MM.1S (cell line): Measurements from ENCODE around the gene SYPL2.
A peak's percentile ranks its signal among the peaks of the same experiment; 100 is the strongest.

ENCODE experiments used
- DNase-seq: peaks from one replicate; pipeline ENCODE4 v3.0.0-alpha.2; 2015
- H2AFZ ChIP-seq: fragments of 300-600 bp; sonication (generic); 2 replicates; pipeline ENCODE4 v1.6.0; 2016; ENCODE audit warnings: antibody characterized with exemption, low read length
- H3F3A ChIP-seq: fragments of 300-600 bp; sonication (generic); 2 replicates; pipeline ENCODE4 v1.6.1; 2016; ENCODE audit warnings: mild to moderate bottlenecking, antibody characterized with exemption, low read length, moderate library complexity, mixed read lengths; ENCODE audit not compliant: insufficient read depth
- H3K27ac ChIP-seq: fragments of 300-600 bp; sonication (generic); 2 replicates; pipeline ENCODE4 v1.5.1; 2016; ENCODE audit warnings: mild to moderate bottlenecking, low read length
- H3K27me3 ChIP-seq: fragments of 300-600 bp; sonication (generic); replicated peaks from 2 replicates; pipeline ENCODE4 v1.6.0; 2016; ENCODE audit warnings: low read length; ENCODE audit not compliant: insufficient read depth
- H3K36me3 ChIP-seq: fragments of 300-600 bp; sonication (generic); replicated peaks from 2 replicates; pipeline ENCODE4 v1.6.1; 2016; ENCODE audit warnings: mild to moderate bottlenecking, low read length, mixed read lengths; ENCODE audit not compliant: insufficient read depth
- H3K4me1 ChIP-seq: fragments of 300-600 bp; sonication (generic); 2 replicates; pipeline ENCODE4 v1.6.1; 2016; ENCODE audit warnings: low read length, mixed read lengths
- H3K4me2 ChIP-seq: fragments of 300-600 bp; sonication (generic); 2 replicates; pipeline ENCODE4 v1.6.0; 2016; ENCODE audit warnings: low read depth, low read length
- H3K4me3 ChIP-seq: fragments of 300-600 bp; sonication (generic); 2 replicates; pipeline ENCODE4 v1.5.1; 2016; ENCODE audit warnings: low read length, mixed read lengths
- H3K79me2 ChIP-seq: fragments of 300-600 bp; sonication (generic); 2 replicates; pipeline ENCODE4 v1.6.1; 2016; ENCODE audit warnings: mixed run types, low read length, mixed read lengths
- H3K9ac ChIP-seq: fragments of 300-600 bp; sonication (generic); 2 replicates; pipeline ENCODE4 v1.6.1; 2016; ENCODE audit warnings: low read length, mixed read lengths
- H3K9me2 ChIP-seq: fragments of 300-600 bp; sonication (generic); replicated peaks from 2 replicates; pipeline ENCODE4 v1.6.1; 2016; ENCODE audit warnings: mild to moderate bottlenecking, low read length, mixed read lengths; ENCODE audit not compliant: insufficient read depth
- H3K9me3 ChIP-seq: fragments of 300-600 bp; sonication (generic); replicated peaks from 2 replicates; pipeline ENCODE4 v1.6.1; 2016; ENCODE audit warnings: mild to moderate bottlenecking, low read length, mixed read lengths; ENCODE audit not compliant: insufficient read depth
- H4K20me1 ChIP-seq: fragments of 300-600 bp; sonication (generic); 2 replicates; pipeline ENCODE4 v1.6.1; 2016; ENCODE audit warnings: mild to moderate bottlenecking, low read length, moderate library complexity, mixed read lengths; ENCODE audit not compliant: insufficient read depth
- EZH2 ChIP-seq: fragments of 300-600 bp; sonication (generic); optimal IDR thresholded peaks from 2 replicates; pipeline ENCODE3; 2017; ENCODE audit warnings: low read depth, mild to moderate bottlenecking, antibody characterized with exemption, low read length, mixed read lengths
- EZH2phosphoT487 ChIP-seq: fragments of 300-600 bp; sonication (generic); IDR thresholded peaks from 2 replicates; pipeline ENCODE4 v1.6.1; 2018; ENCODE audit warnings: antibody characterized with exemption, low read length
- TF ChIP-seq, protein P1 (sequence below): fragments of 300-600 bp; sonication (generic); IDR thresholded peaks from 2 replicates; pipeline ENCODE4 v1.5.1; 2016; ENCODE audit warnings: antibody characterized with exemption, low read length, mixed read lengths

SYPL2 gene

DNA sequence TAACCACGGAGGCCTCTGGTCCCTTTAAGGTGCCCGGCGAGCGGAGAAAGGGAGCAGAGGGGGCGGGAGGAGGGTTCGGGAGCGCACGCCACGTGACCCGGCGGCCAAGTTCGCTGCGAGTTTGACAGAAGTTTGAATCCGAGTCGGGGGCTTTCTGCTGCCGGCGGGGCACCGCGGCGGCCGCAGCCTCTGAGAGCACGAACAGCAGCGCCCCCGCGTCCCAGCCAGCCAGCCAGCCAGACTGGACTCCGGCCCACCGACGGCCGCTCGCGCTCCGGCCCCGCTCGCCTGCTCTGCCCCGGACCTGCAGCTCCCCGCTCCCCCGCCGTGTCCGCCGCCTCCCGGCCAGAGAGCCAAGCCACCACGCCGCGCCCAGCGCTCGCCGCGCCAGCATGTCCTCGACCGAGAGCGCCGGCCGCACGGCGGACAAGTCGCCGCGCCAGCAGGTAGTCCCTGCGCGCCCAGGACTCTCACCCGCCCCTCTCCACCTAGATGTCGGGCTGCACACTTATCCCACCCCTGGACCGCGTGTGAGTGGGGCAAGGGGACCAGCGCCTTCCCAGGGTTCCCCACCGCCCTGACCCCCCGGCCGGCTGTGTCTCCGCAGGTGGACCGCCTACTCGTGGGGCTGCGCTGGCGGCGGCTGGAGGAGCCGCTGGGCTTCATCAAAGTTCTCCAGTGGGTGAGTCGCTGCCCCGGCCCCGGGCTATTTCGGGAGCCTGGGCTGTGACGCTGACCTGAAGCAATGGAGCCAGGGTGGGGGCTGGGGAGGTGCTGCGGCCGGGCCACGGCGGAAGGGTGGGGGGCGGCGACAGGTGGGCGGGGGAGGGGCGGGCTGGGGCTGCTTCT, at the start of gene SYPL2:
Gene SYPL2 (plus strand): TSS at position 95 of the 849 bp plus-strand sequence. CDS start 298 bp downstream, at position 393.
- TF ChIP-seq, protein P1, sequence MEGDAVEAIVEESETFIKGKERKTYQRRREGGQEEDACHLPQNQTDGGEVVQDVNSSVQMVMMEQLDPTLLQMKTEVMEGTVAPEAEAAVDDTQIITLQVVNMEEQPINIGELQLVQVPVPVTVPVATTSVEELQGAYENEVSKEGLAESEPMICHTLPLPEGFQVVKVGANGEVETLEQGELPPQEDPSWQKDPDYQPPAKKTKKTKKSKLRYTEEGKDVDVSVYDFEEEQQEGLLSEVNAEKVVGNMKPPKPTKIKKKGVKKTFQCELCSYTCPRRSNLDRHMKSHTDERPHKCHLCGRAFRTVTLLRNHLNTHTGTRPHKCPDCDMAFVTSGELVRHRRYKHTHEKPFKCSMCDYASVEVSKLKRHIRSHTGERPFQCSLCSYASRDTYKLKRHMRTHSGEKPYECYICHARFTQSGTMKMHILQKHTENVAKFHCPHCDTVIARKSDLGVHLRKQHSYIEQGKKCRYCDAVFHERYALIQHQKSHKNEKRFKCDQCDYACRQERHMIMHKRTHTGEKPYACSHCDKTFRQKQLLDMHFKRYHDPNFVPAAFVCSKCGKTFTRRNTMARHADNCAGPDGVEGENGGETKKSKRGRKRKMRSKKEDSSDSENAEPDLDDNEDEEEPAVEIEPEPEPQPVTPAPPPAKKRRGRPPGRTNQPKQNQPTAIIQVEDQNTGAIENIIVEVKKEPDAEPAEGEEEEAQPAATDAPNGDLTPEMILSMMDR, result no peak
- no peak for TF ChIP-seq EZH2
- Histone ChIP-seq H3K4me1 (no peaks in the 10 kb centered on the region), H3K4me2 (peak within 1 kb of the TSS; percentile 29; the same call in 1 of the 2 replicates), H3F3A (no peaks in the 10 kb centered on the region), H3K9me2 (no peaks in the 10 kb centered on the region), H3K36me3 (no peaks in the 10 kb centered on the region), H3K9me3 (no peaks in the 10 kb centered on the region), H3K27ac (no peak within 1 kb of the TSS), H3K4me3 (no peak within 1 kb of the TSS; the same call in 1 of the 2 replicates), H3K9ac (no peak within 1 kb of the TSS), H3K79me2 (no peaks in the 10 kb centered on the region), H3K27me3 (peaks cover 23% of the 10 kb centered on the region), H4K20me1 (no peaks in the 10 kb centered on the region), H2AFZ (no peak within 1 kb of the TSS)
- DNase-seq, result no peak

DNA sequence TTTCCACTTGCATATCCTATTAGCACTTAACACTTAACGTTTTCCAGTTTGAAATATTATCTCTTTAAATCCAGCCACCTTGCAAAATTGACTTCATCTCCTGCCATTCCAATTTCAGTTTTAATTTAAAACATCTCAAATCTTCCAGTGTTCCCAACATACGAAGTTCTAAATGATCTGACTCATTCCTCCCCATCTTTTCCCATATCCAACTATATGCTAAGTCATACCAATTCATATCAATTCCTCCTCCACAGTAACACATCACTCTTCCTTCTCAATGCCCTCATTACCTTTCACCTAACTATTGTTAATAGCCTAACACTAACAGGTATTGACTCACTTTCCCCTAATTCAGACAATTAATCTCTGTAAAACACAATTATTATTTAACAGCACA, 42.8 kb upstream of the SYPL2 start:
- H3K27ac ChIP-seq, result no peak overlapping the region
- H3K9me2 ChIP-seq, result no peaks in the 10 kb centered on the region
- peaks cover 17% of the 10 kb centered on the region for H3F3A ChIP-seq
- no peaks in the 10 kb centered on the region for H3K4me1 ChIP-seq
- H3K9ac ChIP-seq, result no peak overlapping the region
- no peaks in the 10 kb centered on the region for H4K20me1 ChIP-seq
- no peaks in the 10 kb centered on the region for H3K27me3 ChIP-seq
- H2AFZ ChIP-seq, result no peak overlapping the region
- DNase-seq, result no peak
- H3K4me2 ChIP-seq, result no peak overlapping the region
- H3K4me3 ChIP-seq, result no peak overlapping the region
- peaks cover 49% of the 10 kb centered on the region for H3K79me2 ChIP-seq
- no peaks in the 10 kb centered on the region for H3K36me3 ChIP-seq
- no peak for TF ChIP-seq EZH2phosphoT487
- TF ChIP-seq EZH2, result no peak
- TF ChIP-seq, protein P1, result no peak
- no peaks in the 10 kb centered on the region for H3K9me3 ChIP-seq

DNA sequence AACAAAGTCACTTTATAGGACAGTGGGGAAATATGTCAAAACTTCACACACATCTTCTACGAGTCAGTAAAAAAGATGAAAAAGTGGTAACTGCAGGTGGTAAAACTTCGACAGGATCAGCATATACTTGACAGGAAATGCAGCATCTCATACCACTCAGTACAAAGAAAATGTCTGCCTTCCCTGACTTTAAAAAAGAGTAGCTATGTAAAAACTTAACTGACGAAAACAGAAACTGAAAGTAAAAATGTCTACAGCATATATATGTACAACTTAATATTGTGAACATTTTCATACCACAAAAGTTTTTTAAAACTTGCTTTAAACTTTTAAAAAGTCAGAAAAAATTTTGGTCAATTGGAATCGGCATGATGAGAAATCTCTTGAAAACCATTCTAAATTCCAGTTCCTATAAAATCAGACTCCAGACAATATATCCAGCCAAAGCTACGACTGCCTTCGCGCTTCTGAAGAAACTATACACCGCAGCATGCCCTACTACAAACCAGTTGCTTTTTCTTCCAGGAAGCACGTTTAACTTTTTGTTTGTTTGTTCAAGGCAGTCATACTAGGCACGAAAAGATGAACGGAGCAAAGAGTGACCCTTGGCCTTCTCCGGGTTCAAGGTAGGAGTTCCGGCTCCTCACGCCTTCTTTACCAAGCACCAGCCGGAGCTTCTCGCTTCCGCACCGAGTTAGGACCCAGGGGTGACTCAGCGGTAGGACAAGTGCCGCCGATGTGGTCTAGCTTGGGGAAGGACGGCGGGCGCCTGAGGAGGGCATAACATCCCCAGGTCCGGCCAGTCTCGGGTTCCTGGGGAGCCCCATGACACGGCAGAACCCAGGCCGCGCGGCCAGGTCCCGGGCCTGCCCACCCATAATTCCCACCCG, 40.7 kb upstream of the SYPL2 start:
- Histone ChIP-seq H3K27me3 (no peaks in the 10 kb centered on the region), H2AFZ (no peak overlapping the region), H3K4me3 (peak overlapping the region; percentile 82), H3K79me2 (peaks cover 43% of the 10 kb centered on the region), H3K27ac (peak overlapping the region; percentile 76), H3K9me2 (no peaks in the 10 kb centered on the region), H3K4me1 (no peaks in the 10 kb centered on the region), H3K9ac (peak overlapping the region; percentile 76), H3K36me3 (no peaks in the 10 kb centered on the region), H3K4me2 (peak overlapping the region; percentile 82), H4K20me1 (no peaks in the 10 kb centered on the region), H3K9me3 (no peaks in the 10 kb centered on the region), H3F3A (peaks cover 17% of the 10 kb centered on the region)
- TF ChIP-seq, protein P1, result no peak
- no peak for TF ChIP-seq EZH2
- no peak for TF ChIP-seq EZH2phosphoT487
- peak; percentile 41 for DNase-seq
